Activated CD4-positive, alpha-beta T cell treated with anti-CD3 and anti-CD28 coated beads, Interleukin-2, amount 10 ng/mL, durations not matched to agents 24 days and 14 days (primary cell): ENCODE results near the gene CD24. TPM values are rescaled to one million over a fixed set of nuclear protein-coding genes. Genes with fewer than 3 reads are reported as not detected.
"Not testable (repeated sequence)": the region's sequence is repeated elsewhere in the genome, so short reads cannot be mapped to it uniquely, and the experiment has no call there.

Source experiments
- DNase-seq: peaks from one replicate; pipeline ENCODE4 v3.0.0; 2022
- H3K27ac Mint-ChIP-seq: one replicate; pipeline ENCODE4 v1.8.0; 2022; ENCODE audit warnings: mild to moderate bottlenecking, mixed read lengths
- H3K27me3 Mint-ChIP-seq: one replicate; pipeline ENCODE4 v1.8.0; 2022; ENCODE audit warnings: mixed read lengths
- H3K36me3 Mint-ChIP-seq: one replicate; pipeline ENCODE4 v1.8.0; 2022; ENCODE audit warnings: low read depth, mild to moderate bottlenecking, mixed read lengths
- H3K4me1 Mint-ChIP-seq: one replicate; pipeline ENCODE4 v1.8.0; 2021; ENCODE audit warnings: mixed read lengths
- H3K4me3 Mint-ChIP-seq: one replicate; pipeline ENCODE4 v1.8.0; 2022; ENCODE audit warnings: mild to moderate bottlenecking, moderate library complexity, mixed read lengths
- H3K9me3 Mint-ChIP-seq: one replicate; pipeline ENCODE4 v1.8.0; 2021; ENCODE audit warnings: mixed read lengths
- intact Hi-C: fragments of 100-400 bp; cut with micrococcal nuclease; formaldehyde crosslinking; loops from one replicate; pipeline ENCODE4 v1.15.1; 2023
- total RNA-seq: library from RNA; stranded (reverse); gene quantifications from 2 replicates; pipeline ENCODE4 v1.2.3, GENCODE V29; 2022

The CD24 gene
- total RNA-seq, 1 donor from 2014 or later, result 0.49 TPM

DNA sequence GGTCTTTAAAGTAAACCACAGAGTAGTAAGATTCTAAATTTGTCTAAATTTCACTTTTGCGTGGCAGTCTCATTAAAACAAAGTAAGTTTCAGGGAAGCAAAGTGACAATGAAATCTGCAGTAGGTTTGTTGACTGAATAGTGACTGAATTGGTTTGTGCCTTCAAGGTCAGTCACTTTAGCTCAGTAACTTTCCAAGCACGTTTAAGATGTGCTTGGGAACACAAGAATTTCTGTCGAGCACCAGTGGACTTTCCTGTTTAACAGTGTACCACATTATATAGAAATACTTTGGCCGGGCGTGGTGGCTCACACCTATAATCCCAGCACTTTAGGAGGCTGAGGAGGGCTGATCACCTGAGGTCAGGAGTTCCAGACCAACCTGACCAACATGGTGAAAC, 1.7 kb upstream of the CD24 start:
- H3K9me3 Mint-ChIP-seq, result no peaks in the 10 kb centered on the region
- H3K27me3 Mint-ChIP-seq, result peaks cover 55% of the 10 kb centered on the region
- no peak for DNase-seq
- peak overlapping the region; percentile 39 for H3K4me3 Mint-ChIP-seq
- intact Hi-C loops, result loop anchor here (5.0 kb wide), 2 partner anchors 409 to 464 kb away; no protein-coding TSS in a partner anchor
- H3K36me3 Mint-ChIP-seq, result no peaks in the 10 kb centered on the region
- peaks cover 7% of the 10 kb centered on the region for H3K4me1 Mint-ChIP-seq
- no peak overlapping the region for H3K27ac Mint-ChIP-seq

DNA sequence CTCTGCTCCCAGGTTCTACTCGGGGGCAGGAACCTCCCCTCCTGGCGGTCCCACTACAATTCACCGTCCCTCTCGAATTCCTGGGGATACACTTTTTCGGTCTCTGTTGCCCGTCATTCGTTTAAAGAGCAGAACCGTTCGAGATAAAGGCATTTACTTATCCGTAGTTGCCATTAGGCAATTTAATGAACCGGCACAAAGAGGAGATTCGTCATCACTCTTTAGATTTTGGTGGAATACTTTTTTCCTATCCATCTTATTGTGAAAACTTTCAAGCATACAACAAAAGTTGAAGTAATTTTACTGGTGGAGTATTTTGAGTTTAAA, 1.2 kb upstream of the CD24 start:
- intact Hi-C loops, result loop anchor here (1.0 to 5.0 kb wide), 3 partner anchors 367 to 463 kb away; no protein-coding TSS in a partner anchor
- H3K9me3 Mint-ChIP-seq, result no peaks in the 10 kb centered on the region
- peak overlapping the region; percentile 39 for H3K4me3 Mint-ChIP-seq
- H3K4me1 Mint-ChIP-seq, result peaks cover 7% of the 10 kb centered on the region
- no peaks in the 10 kb centered on the region for H3K36me3 Mint-ChIP-seq
- H3K27me3 Mint-ChIP-seq, result peaks cover 55% of the 10 kb centered on the region
- no peak overlapping the region for H3K27ac Mint-ChIP-seq
- no peak for DNase-seq

DNA sequence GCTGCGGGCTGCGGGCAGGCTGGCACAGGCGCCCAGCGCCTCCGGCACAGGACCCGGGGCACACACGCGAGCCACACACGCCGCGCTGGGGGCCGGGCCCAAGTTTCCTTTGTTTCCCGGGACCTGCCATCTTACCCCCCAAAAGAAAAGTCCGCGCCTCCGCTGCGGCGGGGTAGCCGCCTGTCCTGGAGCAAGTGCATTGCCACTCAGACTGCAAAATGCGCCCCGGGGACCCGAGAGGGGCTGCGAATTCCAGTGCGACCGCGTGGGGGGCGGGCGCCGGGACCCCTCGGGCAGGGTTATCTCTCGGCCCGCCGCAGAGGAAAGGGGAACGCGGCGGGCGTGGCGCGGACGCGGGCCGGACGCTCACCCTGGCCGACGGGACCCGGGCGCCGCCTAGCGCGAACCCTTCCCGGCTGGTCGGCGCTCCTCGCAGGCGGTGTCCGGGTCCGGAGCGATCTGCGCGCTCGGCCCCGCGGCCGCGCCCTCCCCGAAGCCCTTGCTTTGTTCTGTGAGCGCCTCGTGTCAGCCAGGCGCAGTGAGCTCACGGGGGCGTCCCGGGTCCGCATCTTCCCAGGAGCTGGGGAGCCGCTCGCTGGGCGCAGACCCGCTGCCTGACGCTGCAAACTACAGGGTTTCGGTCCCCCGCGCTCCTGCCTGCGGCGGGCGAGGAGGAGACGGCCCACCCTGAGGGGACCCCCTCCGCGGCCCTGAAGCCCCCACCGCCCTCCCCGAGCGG, 639 bp upstream of the CD24 start:
- H3K36me3 Mint-ChIP-seq, result no peaks in the 10 kb centered on the region
- intact Hi-C loops, result loop anchor here (1.0 to 5.0 kb wide), 3 partner anchors 367 to 463 kb away; no protein-coding TSS in a partner anchor
- no peaks in the 10 kb centered on the region for H3K9me3 Mint-ChIP-seq
- H3K4me1 Mint-ChIP-seq, result peaks cover 7% of the 10 kb centered on the region
- no peak overlapping the region for H3K27ac Mint-ChIP-seq
- H3K27me3 Mint-ChIP-seq, result peaks cover 53% of the 10 kb centered on the region
- DNase-seq, result peak; percentile 60
- H3K4me3 Mint-ChIP-seq, result peak overlapping the region; percentile 57

DNA sequence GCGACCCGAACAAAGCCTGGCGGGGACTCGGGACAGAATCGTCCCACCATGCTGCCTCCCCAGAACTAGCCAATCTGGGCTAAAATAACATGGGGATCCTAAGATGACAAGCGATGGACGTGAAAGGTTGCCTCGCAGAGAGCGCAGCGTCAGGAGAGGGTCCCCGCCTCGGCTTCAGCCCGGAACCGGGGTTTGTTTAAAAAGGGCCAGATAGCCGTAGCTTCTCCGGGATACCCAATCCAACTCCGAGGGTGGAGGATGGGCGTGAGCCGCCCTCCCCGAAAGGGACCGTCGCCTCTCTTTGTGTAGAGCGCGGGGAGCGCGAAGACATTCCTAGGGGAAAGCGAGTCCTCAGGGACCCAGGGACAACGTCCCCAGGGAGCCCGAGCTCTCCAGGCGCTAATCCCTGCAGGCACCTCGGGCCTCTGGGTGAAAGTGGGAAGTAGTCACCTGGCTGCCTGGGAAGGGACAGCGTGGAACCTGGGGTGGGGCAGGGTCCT, 643 bp downstream of the CD24 start:
- intact Hi-C loops, result no loop called here
- peak overlapping the region; percentile 62 for H3K4me3 Mint-ChIP-seq
- no peaks in the 10 kb centered on the region for H3K9me3 Mint-ChIP-seq
- peaks cover 57% of the 10 kb centered on the region for H3K27me3 Mint-ChIP-seq
- peaks cover 4% of the 10 kb centered on the region for H3K4me1 Mint-ChIP-seq
- peak; percentile 58 for DNase-seq
- no peaks in the 10 kb centered on the region for H3K36me3 Mint-ChIP-seq
- no peak overlapping the region for H3K27ac Mint-ChIP-seq

GRCh38 chr6:106973018-106973835, 1.3 kb downstream of the CD24 start:
- intact Hi-C loops, result no loop called here
- no peaks in the 10 kb centered on the region for H3K36me3 Mint-ChIP-seq
- no peak for DNase-seq
- H3K9me3 Mint-ChIP-seq, result no peaks in the 10 kb centered on the region
- H3K4me1 Mint-ChIP-seq, result peaks cover 4% of the 10 kb centered on the region
- H3K4me3 Mint-ChIP-seq, result peak overlapping the region; percentile 62
- H3K27ac Mint-ChIP-seq, result no peak overlapping the region
- H3K27me3 Mint-ChIP-seq, result peaks cover 56% of the 10 kb centered on the region

GRCh38 chr6:106972500-106972899, 2.0 kb downstream of the CD24 start:
- Mint-ChIP-seq H3K9me3 (no peaks in the 10 kb centered on the region), H3K36me3 (no peaks in the 10 kb centered on the region), H3K4me1 (peaks cover 4% of the 10 kb centered on the region), H3K4me3 (no peak overlapping the region), H3K27me3 (peaks cover 54% of the 10 kb centered on the region), H3K27ac (no peak overlapping the region)
- no peak for DNase-seq
- intact Hi-C loops, result no loop called here

DNA sequence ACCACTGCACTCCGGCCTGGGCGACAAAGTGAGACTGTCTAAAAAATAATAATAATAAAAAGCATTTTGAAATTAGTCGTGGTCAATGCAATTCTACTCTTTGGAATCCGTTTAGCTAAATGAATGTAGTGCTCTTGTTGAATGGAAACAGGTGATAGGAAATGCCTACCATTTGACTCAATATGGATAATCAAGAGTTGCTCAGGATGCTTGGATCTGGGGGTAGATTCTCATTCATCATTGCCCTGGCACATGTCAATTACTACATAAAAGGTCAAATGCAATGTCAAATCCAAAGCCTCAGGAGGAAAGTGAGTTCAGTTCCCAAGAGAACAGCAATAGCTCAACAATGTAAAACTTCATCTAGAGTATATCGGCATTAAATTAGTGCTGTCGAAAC, 3.8 kb downstream of the CD24 start:
- H3K36me3 Mint-ChIP-seq, H3K27ac Mint-ChIP-seq, DNase-seq, H3K4me1 Mint-ChIP-seq, intact Hi-C loops, H3K9me3 Mint-ChIP-seq, H3K4me3 Mint-ChIP-seq: not testable (repeated sequence)
- peaks cover 44% of the 10 kb centered on the region for H3K27me3 Mint-ChIP-seq

DNA sequence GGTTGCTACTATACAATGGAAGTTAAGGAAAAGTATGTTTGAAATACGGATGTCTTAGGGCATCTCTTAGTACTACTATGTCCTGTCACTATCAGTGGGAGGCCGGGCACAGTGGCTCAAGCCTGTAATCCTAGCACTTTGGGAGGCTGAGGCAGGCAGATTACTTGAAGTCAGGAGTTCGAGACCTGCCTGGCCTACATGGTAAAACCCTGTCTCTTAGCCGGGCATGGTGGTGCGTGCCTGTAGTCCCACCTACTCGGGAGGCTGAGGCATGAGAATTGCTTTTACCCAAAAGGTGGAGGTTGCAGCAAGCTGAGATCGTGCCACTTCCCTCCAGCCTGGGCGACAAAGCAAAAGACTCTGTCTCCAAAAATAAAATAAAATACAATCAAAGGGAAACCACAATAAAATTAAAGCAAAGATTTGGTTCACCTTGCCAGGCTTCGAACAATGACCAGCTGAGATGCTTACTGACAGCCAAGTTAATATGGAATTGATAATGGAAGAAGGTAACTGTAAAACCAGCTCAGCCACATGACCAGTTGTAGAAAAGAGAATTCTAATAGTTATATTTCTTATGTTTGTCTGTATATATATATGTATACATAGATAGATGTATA, 6.5 kb downstream of the CD24 start:
- H3K36me3 Mint-ChIP-seq, result no peaks in the 10 kb centered on the region
- H3K4me3 Mint-ChIP-seq, result no peak overlapping the region
- H3K9me3 Mint-ChIP-seq, result peaks cover 9% of the 10 kb centered on the region
- no peak overlapping the region for H3K27ac Mint-ChIP-seq
- peaks cover 36% of the 10 kb centered on the region for H3K27me3 Mint-ChIP-seq
- DNase-seq, result no peak
- intact Hi-C loops, result no loop called here
- H3K4me1 Mint-ChIP-seq, result no peaks in the 10 kb centered on the region

- peaks cover 9% of the 10 kb centered on the region for H3K9me3 Mint-ChIP-seq
- H3K36me3 Mint-ChIP-seq, result no peaks in the 10 kb centered on the region
- no peak overlapping the region for H3K27ac Mint-ChIP-seq
- intact Hi-C loops, result no loop called here
- peaks cover 28% of the 10 kb centered on the region for H3K27me3 Mint-ChIP-seq
- no peak for DNase-seq
- no peaks in the 10 kb centered on the region for H3K4me1 Mint-ChIP-seq
- no peak overlapping the region for H3K4me3 Mint-ChIP-seq
These were observed 7.6 kb downstream of the CD24 start for GRCh38 chr6:106966671-106967640.

DNA sequence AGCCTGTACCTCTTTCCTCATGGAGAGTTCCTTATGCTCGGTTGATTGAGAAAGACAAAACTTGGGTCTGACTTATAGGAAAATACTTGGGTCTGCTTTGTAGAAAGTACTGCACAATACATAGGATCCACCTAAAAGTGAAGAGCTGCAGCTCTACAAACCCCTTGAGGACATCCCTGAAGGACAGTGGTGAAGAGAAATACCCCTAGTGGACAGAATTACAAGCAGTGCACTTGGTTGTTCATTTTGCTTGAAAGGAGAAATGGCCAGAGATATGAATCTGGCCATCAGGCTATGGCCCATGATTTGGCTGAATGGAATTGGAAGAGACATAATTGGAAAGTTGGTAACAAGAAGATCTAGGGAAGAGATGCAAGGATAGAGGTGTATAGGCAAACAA, 8.3 kb downstream of the CD24 start:
- no peaks in the 10 kb centered on the region for H3K36me3 Mint-ChIP-seq
- peaks cover 24% of the 10 kb centered on the region for H3K27me3 Mint-ChIP-seq

DNA sequence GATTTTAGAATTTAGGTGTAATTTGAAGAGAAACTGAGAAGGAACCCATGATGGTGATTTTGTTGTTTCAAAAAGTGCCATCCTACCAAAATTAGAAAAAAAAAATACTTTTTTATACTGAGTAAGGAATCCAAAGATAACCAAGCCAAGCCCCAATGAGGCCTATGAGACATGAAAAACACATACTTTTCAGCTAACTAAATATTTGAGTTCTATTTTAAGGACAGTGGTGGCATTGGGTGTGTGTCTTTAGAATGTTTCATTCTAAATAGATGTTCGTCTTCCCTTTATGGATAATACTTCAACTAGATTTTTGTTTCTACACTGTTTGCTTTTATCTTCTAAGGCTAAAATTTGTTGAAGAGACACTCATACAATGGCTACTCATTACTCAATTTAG, 9.6 kb downstream of the CD24 start:
- Mint-ChIP-seq H3K4me1 (no peaks in the 10 kb centered on the region), H3K36me3 (no peaks in the 10 kb centered on the region), H3K4me3 (no peak overlapping the region), H3K27ac (no peak overlapping the region), H3K27me3 (peaks cover 21% of the 10 kb centered on the region), H3K9me3 (peaks cover 9% of the 10 kb centered on the region)
- intact Hi-C loops, result no loop called here
- no peak for DNase-seq

More for the DNA sequence above, 8.3 kb downstream of the CD24 start:
- intact Hi-C loops, result no loop called here
- Mint-ChIP-seq H3K9me3 (peaks cover 9% of the 10 kb centered on the region), H3K4me1 (no peaks in the 10 kb centered on the region), H3K27ac (no peak overlapping the region), H3K4me3 (no peak overlapping the region)
- no peak for DNase-seq

DNA sequence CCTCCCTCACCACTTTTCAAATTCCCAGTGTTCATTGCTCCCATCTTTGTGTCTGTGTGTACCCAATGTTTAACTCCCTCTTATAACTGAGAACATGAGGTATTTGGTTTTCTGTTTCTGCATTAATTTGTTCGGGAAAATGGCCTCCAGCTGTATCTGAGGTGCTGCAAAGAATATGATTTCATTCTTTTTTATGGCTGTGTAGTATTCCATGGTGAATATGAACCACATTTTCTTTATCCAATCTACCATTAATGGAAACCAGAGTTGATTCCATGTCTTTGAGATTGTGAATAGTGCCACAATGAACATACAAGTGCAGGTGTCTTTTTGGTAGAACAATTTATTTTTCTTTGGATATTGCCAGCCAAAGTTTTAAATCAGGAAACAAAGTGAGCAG, 10.4 kb downstream of the CD24 start:
- peaks cover 15% of the 10 kb centered on the region for H3K27me3 Mint-ChIP-seq
- DNase-seq, result no peak
- H3K27ac Mint-ChIP-seq, result no peak overlapping the region
- H3K9me3 Mint-ChIP-seq, result peaks cover 9% of the 10 kb centered on the region
- no peak overlapping the region for H3K4me3 Mint-ChIP-seq
- intact Hi-C loops, result no loop called here
- no peaks in the 10 kb centered on the region for H3K4me1 Mint-ChIP-seq
- no peaks in the 10 kb centered on the region for H3K36me3 Mint-ChIP-seq

- Mint-ChIP-seq H3K27ac (no peak overlapping the region), H3K4me1 (no peaks in the 10 kb centered on the region)
These were observed 11.0 kb downstream of the CD24 start for GRCh38 chr6:106963544-106963943.

More at GRCh38 chr6:106963544-106963943, 11.0 kb downstream of the CD24 start:
- H3K4me3 Mint-ChIP-seq, result no peak overlapping the region
- H3K36me3 Mint-ChIP-seq, result no peaks in the 10 kb centered on the region
- H3K9me3 Mint-ChIP-seq, result peaks cover 9% of the 10 kb centered on the region
- DNase-seq, result no peak
- peaks cover 13% of the 10 kb centered on the region for H3K27me3 Mint-ChIP-seq
- intact Hi-C loops, result no loop called here
